H1 (cell line): ENCODE data around the gene KLHL29. TPM values are rescaled to one million over a fixed set of nuclear protein-coding genes. Genes with fewer than 3 reads are reported as not detected.

Source experiments
- CTCF ChIA-PET: fragments of 300-600 bp; sonication (Branson Sonifier 250); formaldehyde crosslinking; loops from one replicate; lab custom pipeline; 2021; ENCODE audit not compliant: partially characterized antibody; lab: Charles Lee
- POLR2A ChIA-PET: fragments of 300-600 bp; sonication (Branson Sonifier 250); formaldehyde crosslinking; loops from one replicate; lab custom pipeline; 2021; ENCODE audit warnings: inconsistent platforms; ENCODE audit not compliant: partially characterized antibody; lab: Charles Lee
- DNase-seq, 2 experiments: peaks; one replicate each; pipeline versions ENCODE4 v3.0.0 to v3.0.0-alpha.2; 2010 to 2022; ENCODE audit warnings: low spot score in 2 of 2, low read depth in 1 of 2, mixed read lengths in 1 of 2
- FAIRE-seq: peaks from 2 replicates; lab custom pipeline; 2011; peaks lifted over from hg19 to GRCh38; lab: Jason Lieb, UNC
- H2AFZ ChIP-seq: 2 replicates; pipeline ENCODE4 v1.8.1; 2012; ENCODE audit warnings: low read length, inconsistent platforms
- H2AK5ac ChIP-seq: 2 replicates; pipeline ENCODE4 v1.6.1; 2013; ENCODE audit warnings: low read depth, low read length
- H2BK120ac ChIP-seq: replicated peaks from 2 replicates; pipeline ENCODE3; 2013; ENCODE audit warnings: low read depth, low read length, inconsistent platforms
- H2BK12ac ChIP-seq: 2 replicates; pipeline ENCODE4 v1.6.1; 2013; ENCODE audit warnings: low read depth, low read length
- H2BK15ac ChIP-seq: 2 replicates; pipeline ENCODE4 v1.6.1; 2013; ENCODE audit warnings: low read length
- H2BK20ac ChIP-seq: 2 replicates; pipeline ENCODE4 v1.6.1; 2013; ENCODE audit warnings: low read length
- H2BK5ac ChIP-seq: 2 replicates; pipeline ENCODE4 v1.6.1; 2013; ENCODE audit warnings: low read depth, low read length
- H3K14ac ChIP-seq: 2 replicates; pipeline ENCODE4 v1.6.1; 2013; ENCODE audit warnings: inconsistent platforms; ENCODE audit not compliant: insufficient read length
- H3K18ac ChIP-seq: 2 replicates; pipeline ENCODE4 v1.6.1; 2013; ENCODE audit warnings: low read length; ENCODE audit errors: extremely low read depth
- H3K23ac ChIP-seq: 2 replicates; pipeline ENCODE4 v1.6.1; 2013; ENCODE audit warnings: inconsistent platforms; ENCODE audit not compliant: insufficient read length
- H3K23me2 ChIP-seq: 2 replicates; pipeline ENCODE4 v1.6.1; 2013; ENCODE audit warnings: low read depth, low read length
- H3K27ac ChIP-seq: 2 replicates; pipeline ENCODE4 v1.6.1; 2011; ENCODE audit warnings: low read depth, low read length, inconsistent platforms
- H3K27me3 ChIP-seq, 4 experiments: replicated peaks in 1 of 4; 1 replicate in 1 of 4; 2 replicates in 3 of 4; pipeline versions ENCODE4 v1.6.1 to v1.8.1; 2011 to 2013; ENCODE audit warnings: low read length in 3 of 4, mild to moderate bottlenecking in 3 of 4, inconsistent platforms in 2 of 4, mixed read lengths in 2 of 4, moderate library complexity in 1 of 4; ENCODE audit not compliant: control insufficient read depth in 3 of 4, insufficient read depth in 3 of 4; ENCODE audit errors: extremely low read depth in 1 of 4
- H3K36me3 ChIP-seq, 4 experiments: 2 replicates each; pipeline versions ENCODE4 v1.6.1 to v1.8.1; 2011 to 2013; ENCODE audit warnings: mild to moderate bottlenecking in 4 of 4, low read length in 3 of 4, moderate library complexity in 2 of 4, control low read depth in 1 of 4, inconsistent platforms in 1 of 4; ENCODE audit not compliant: insufficient read depth in 4 of 4, control insufficient read depth in 2 of 4
- H3K4ac ChIP-seq: replicated peaks from 2 replicates; pipeline ENCODE3; 2013; ENCODE audit warnings: low read length, low read depth, mixed read lengths, inconsistent platforms; ENCODE audit not compliant: insufficient read length
- H3K4me1 ChIP-seq, 4 experiments: replicated peaks in 1 of 4; 1 replicate in 1 of 4; 2 replicates in 3 of 4; pipeline versions ENCODE4 v1.6.1 to v1.8.1; 2011 to 2013; ENCODE audit warnings: low read length in 3 of 4, inconsistent platforms in 2 of 4, mixed read lengths in 1 of 4; ENCODE audit not compliant: insufficient read depth in 4 of 4, control insufficient read depth in 3 of 4
- H3K4me2 ChIP-seq, 2 experiments: 2 replicates each; pipeline versions ENCODE4 v1.6.1 to v1.8.1; 2011 to 2013; ENCODE audit warnings: low read depth in 2 of 2, low read length in 2 of 2, control low read depth in 1 of 2, inconsistent platforms in 1 of 2, mild to moderate bottlenecking in 1 of 2; ENCODE audit not compliant: insufficient read depth in 1 of 2
- H3K4me3 ChIP-seq, 4 experiments: fragments of 200-600, 300-600 bp in 1 of 4; sonication (generic), shearing (Covaris generic), sonication (Bioruptor Twin) in 1 of 4; 2 replicates each; pipeline versions ENCODE4 v1.5.1 to v1.8.1; 2011 to 2016; ENCODE audit warnings: low read length in 4 of 4, low read depth in 3 of 4, control low read depth in 2 of 4, inconsistent platforms in 2 of 4, mild to moderate bottlenecking in 2 of 4, mixed read lengths in 1 of 4, moderate library complexity in 1 of 4; ENCODE audit not compliant: insufficient read depth in 2 of 4; ENCODE audit errors: extremely low read depth in 1 of 4
- H3K56ac ChIP-seq: replicated peaks from 2 replicates; pipeline ENCODE3; 2013; ENCODE audit warnings: low read depth, mild to moderate bottlenecking, mixed read lengths, low read length, inconsistent platforms; ENCODE audit not compliant: insufficient read length
- H3K79me1 ChIP-seq: 2 replicates; pipeline ENCODE4 v1.6.1; 2013; ENCODE audit warnings: low read depth, low read length, control low read depth
- H3K79me2 ChIP-seq, 2 experiments: 2 replicates each; pipeline versions ENCODE4 v1.6.1 to v1.8.1; 2012 to 2013; ENCODE audit warnings: low read length in 2 of 2, mild to moderate bottlenecking in 2 of 2, inconsistent platforms in 1 of 2; ENCODE audit not compliant: insufficient read depth in 2 of 2, control insufficient read depth in 1 of 2
- H3K9ac ChIP-seq, 4 experiments: replicated peaks in 1 of 4; 1 replicate in 1 of 4; 2 replicates in 3 of 4; pipeline versions ENCODE4 v1.6.1 to v1.8.1; 2011 to 2013; ENCODE audit warnings: low read depth in 3 of 4, low read length in 3 of 4, control low read depth in 2 of 4, mild to moderate bottlenecking in 2 of 4, moderate library complexity in 2 of 4, inconsistent platforms in 1 of 4; ENCODE audit errors: extremely low read depth in 1 of 4
- H3K9me3 ChIP-seq, 2 experiments: 2 replicates each; pipeline versions ENCODE4 v1.6.1 to v1.8.1; 2012 to 2013; ENCODE audit warnings: mild to moderate bottlenecking in 2 of 2, moderate library complexity in 2 of 2, control low read depth in 1 of 2, inconsistent platforms in 1 of 2, low read depth in 1 of 2, low read length in 1 of 2, mixed read lengths in 1 of 2; ENCODE audit not compliant: insufficient read depth in 2 of 2
- H4K20me1 ChIP-seq, 2 experiments: replicated peaks in 1 of 2; 2 replicates each; pipeline versions ENCODE3 to v1.8.1; 2011 to 2013; ENCODE audit warnings: inconsistent platforms in 2 of 2, low read length in 2 of 2, mild to moderate bottlenecking in 1 of 2; ENCODE audit not compliant: insufficient read depth in 2 of 2, control insufficient read depth in 1 of 2
- H4K5ac ChIP-seq: 2 replicates; pipeline ENCODE4 v1.6.1; 2013; ENCODE audit warnings: low read length, low read depth, mixed read lengths, inconsistent platforms; ENCODE audit not compliant: insufficient read length
- H4K8ac ChIP-seq: 2 replicates; pipeline ENCODE4 v1.8.0; 2013; ENCODE audit warnings: mild to moderate bottlenecking, moderate library complexity, low read length, inconsistent platforms; ENCODE audit not compliant: insufficient read depth; ENCODE audit errors: extremely low read depth
- H4K91ac ChIP-seq: replicated peaks from 2 replicates; pipeline ENCODE3; 2013; ENCODE audit warnings: low read length, mixed read lengths, inconsistent platforms; ENCODE audit not compliant: insufficient read length
- BCL11A ChIP-seq, 2 experiments: IDR thresholded peaks; one replicate each; pipeline ENCODE4 v1.6.1; 2011; ENCODE audit warnings: low read depth in 2 of 2, low read length in 2 of 2, mild to moderate bottlenecking in 2 of 2
- EGR1 ChIP-seq: IDR thresholded peaks from 2 replicates; pipeline ENCODE4 v1.6.1; 2011; ENCODE audit warnings: low read depth, low read length, borderline replicate concordance
- EZH2 ChIP-seq: fragments of 200-600 bp; sonication (generic); IDR thresholded peaks from 2 replicates; pipeline ENCODE4 v1.7.1; 2012; ENCODE audit warnings: low read depth, mild to moderate bottlenecking, moderate library complexity, low read length, inconsistent platforms; ENCODE audit not compliant: severe bottlenecking
- FOSL1 ChIP-seq: IDR thresholded peaks from 2 replicates; pipeline ENCODE4 v1.6.1; 2011; ENCODE audit warnings: mild to moderate bottlenecking, low read depth, low read length, moderate library complexity; ENCODE audit not compliant: insufficient read depth
- GTF2F1 ChIP-seq: IDR thresholded peaks from 2 replicates; pipeline ENCODE4 v1.6.1; 2012; ENCODE audit warnings: low read depth, low read length, improper control_type of control experiment, borderline replicate concordance
- HDAC2 ChIP-seq, 2 experiments: fragments of 300-600 bp in 1 of 2; sonication (generic) in 1 of 2; IDR thresholded peaks; 2 replicates each; pipeline ENCODE4 v1.6.1; 2011 to 2012; ENCODE audit warnings: low read depth in 2 of 2, low read length in 2 of 2, mild to moderate bottlenecking in 2 of 2, moderate library complexity in 2 of 2, borderline replicate concordance in 1 of 2, inconsistent platforms in 1 of 2
- KDM5A ChIP-seq: fragments of 200-600 bp; IDR thresholded peaks from 2 replicates; pipeline ENCODE4 v1.7.1; 2012; ENCODE audit warnings: mild to moderate bottlenecking, low read length, inconsistent platforms, mixed read lengths
- PHF8 ChIP-seq: fragments of 200-600 bp; sonication (generic); conservative IDR thresholded peaks from 2 replicates; pipeline ENCODE4 v1.7.1; 2012; ENCODE audit warnings: low read depth, mild to moderate bottlenecking, inconsistent platforms, low read length, moderate library complexity
- RFX5 ChIP-seq: IDR thresholded peaks from 2 replicates; pipeline ENCODE4 v1.6.1; 2011; ENCODE audit warnings: low read depth, low read length, improper control_type of control experiment, borderline replicate concordance
- SIRT6 ChIP-seq: IDR thresholded peaks from one replicate; pipeline ENCODE4 v1.7.1; 2012; ENCODE audit warnings: low read length, inconsistent platforms
- SP1 ChIP-seq: IDR thresholded peaks from 2 replicates; pipeline ENCODE4 v1.6.1; 2011; ENCODE audit warnings: low read depth, low read length
- WGBS, 2 experiments: shearing (Covaris generic) in 1 of 2; methylation state at CpG; one replicate each; pipeline versions ENCODE4 v1.1.6 to v1.1.7; 2013 to 2015; ENCODE audit warnings: low lambda C conversion rate in 2 of 2, mixed read lengths in 2 of 2, inconsistent platforms in 1 of 2, low coverage in 1 of 2, missing lambda C conversion rate in 1 of 2; ENCODE audit not compliant: insufficient replicate concordance in 2 of 2, insufficient coverage in 1 of 2, insufficient read length in 1 of 2; ENCODE audit errors: extremely low coverage in 1 of 2, missing lambda C conversion rate in 1 of 2; 5-methylcytosine and 5-hydroxymethylcytosine counted together
- polyA plus RNA-seq, 7 experiments: library from polyadenylated mRNA; depleted of rRNA in 3 of 7; stranded (reverse) in 5 of 7; unstranded in 2 of 7; fragments of >200 nt in 5 of 7; fragments of 200-250 nt in 2 of 7; gene quantifications; 1 replicate in 5 of 7; 2 replicates in 1 of 7; 4 replicates in 1 of 7; pipeline versions ENCODE4 v1.2.1 to v1.2.3, GENCODE V29; 2011 to 2013; ENCODE audit warnings: missing spikeins in 2 of 7, mixed read lengths in 2 of 7
- total RNA-seq: library from RNA; stranded (reverse); fragmentation: NEBNext Ultra II Directional; extraction: Animal tissue kit (Norgen Biotek cat#: 25700); gene quantifications from 2 replicates; pipeline ENCODE4 v1.2.1, GENCODE V29; 2021
- TF ChIP-seq, protein P1 (sequence below): IDR thresholded peaks from 2 replicates; pipeline ENCODE4 v1.6.1; 2011; ENCODE audit warnings: low read depth, mild to moderate bottlenecking, low read length; ENCODE audit not compliant: insufficient read depth
- TF ChIP-seq, protein P2 (sequence below): IDR thresholded peaks from 2 replicates; pipeline ENCODE4 v1.6.1; 2012; ENCODE audit warnings: inconsistent platforms

Gene KLHL29
- total and polyA plus RNA-seq, 2 of the 8 experiments (the other 6 are each of a cell fraction or from before 2014, with no cell fraction given): 1.1 to 4.7 TPM

DNA sequence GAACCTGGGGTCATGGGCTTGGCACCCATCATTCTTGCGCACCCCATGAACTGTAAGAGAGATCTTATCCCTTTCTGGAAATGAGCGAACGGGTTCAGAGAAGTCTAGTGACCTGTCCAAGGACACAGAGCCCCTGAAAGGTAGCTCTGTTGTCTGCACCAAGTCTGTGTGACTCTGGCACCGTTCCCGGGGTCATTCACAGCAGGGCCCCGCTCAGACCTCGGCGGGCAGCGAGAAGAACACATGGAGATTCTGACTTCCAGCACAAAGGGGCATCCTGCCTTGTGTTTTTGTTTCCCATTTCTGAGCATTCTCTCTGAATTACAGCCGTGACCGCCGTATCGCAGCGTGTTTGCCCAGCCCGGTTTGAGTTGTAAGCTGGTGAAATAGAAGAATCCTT, 231.7 kb downstream of the KLHL29 start:
- Histone ChIP-seq H3K4me1 (peaks cover 0 to 9% (median 4%) of the 10 kb centered on the region in 4 experiments; a peak in 4 of 7 replicates), H4K8ac (no peak overlapping the region), H3K14ac (no peak overlapping the region), H3K79me2 (no peaks in the 10 kb centered on the region), H2AFZ (no peak overlapping the region), H3K9me3 (peaks cover 4 to 6% of the 10 kb centered on the region in 2 experiments; a peak in 1 of 4 replicates), H2BK12ac (no peak overlapping the region), H3K27ac (no peak overlapping the region), H3K36me3 (no peaks in the 10 kb centered on the region; a peak in 1 of 8 replicates), H3K23ac (no peak overlapping the region), H2BK15ac (no peak overlapping the region), H4K20me1 (no peaks in the 10 kb centered on the region), H3K4me2 (no peak overlapping the region), H3K18ac (no peak overlapping the region), H4K91ac (no peak overlapping the region), H2BK5ac (no peak overlapping the region), H3K9ac (no peak overlapping the region), H2BK120ac (no peak overlapping the region), H2BK20ac (no peak overlapping the region), H3K4ac (no peak overlapping the region), H3K56ac (no peak overlapping the region), H3K4me3 (no peak overlapping the region), H3K79me1 (no peaks in the 10 kb centered on the region), H3K23me2 (no peaks in the 10 kb centered on the region), H4K5ac (no peak overlapping the region), H2AK5ac (no peak overlapping the region), H3K27me3 (no peaks in the 10 kb centered on the region)
- FAIRE-seq (no peak), DNase-seq (no peak)
- WGBS, 2 experiments: 95% methylated on average over 15 of the region's 15 CpGs; no CpG with 5 or more reads in 1 of the 2 experiments
- ChIA-PET POLR2A (no interaction called here), CTCF (interaction anchor here (1.0 to 1.3 kb wide), 4 partner anchors 11 to 303 kb away, joined by 3 to 4 read pairs (median 4); no protein-coding TSS in a partner anchor)
- TF ChIP-seq, protein P1, sequence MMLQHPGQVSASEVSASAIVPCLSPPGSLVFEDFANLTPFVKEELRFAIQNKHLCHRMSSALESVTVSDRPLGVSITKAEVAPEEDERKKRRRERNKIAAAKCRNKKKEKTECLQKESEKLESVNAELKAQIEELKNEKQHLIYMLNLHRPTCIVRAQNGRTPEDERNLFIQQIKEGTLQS: no peak
- TF ChIP-seq RFX5: no peak
- no peak for TF ChIP-seq EZH2
- no peak for TF ChIP-seq PHF8
- TF ChIP-seq, protein P2, sequence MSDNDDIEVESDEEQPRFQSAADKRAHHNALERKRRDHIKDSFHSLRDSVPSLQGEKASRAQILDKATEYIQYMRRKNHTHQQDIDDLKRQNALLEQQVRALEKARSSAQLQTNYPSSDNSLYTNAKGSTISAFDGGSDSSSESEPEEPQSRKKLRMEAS: no peak
- TF ChIP-seq KDM5A: no peak
- no peak for TF ChIP-seq SP1
- TF ChIP-seq EGR1: no peak
- TF ChIP-seq SIRT6: no peak
- TF ChIP-seq GTF2F1: no peak
- no peak for TF ChIP-seq FOSL1
- no peak for TF ChIP-seq HDAC2 (IDR thresholded peaks at IDR 0.05; ENCODE audit: borderline replicate concordance in 1 of 2, low read depth in 2 of 2, low read length in 2 of 2)
- TF ChIP-seq BCL11A (IDR thresholded peaks at IDR 0.05; ENCODE audit: low read depth in 2 of 2, low read length in 2 of 2): no peak
